Hepatic stellate cell (primary cell): ENCODE data around the gene ZNF750.

Experiments used
- DNase-seq: peaks from one replicate; pipeline ENCODE4 v3.0.0; 2011; ENCODE audit warnings: low spot score

Gene ZNF750

GRCh38 chr17:82835122-82835521 lies 4.7 kb downstream of the ZNF750 start:
- no peak for DNase-seq

- DNase-seq = no peak
Measured at GRCh38 chr17:82832881-82833475, 6.8 kb downstream of the ZNF750 start.

- DNase-seq = no peak
Measured at GRCh38 chr17:82832411-82832810, 7.4 kb downstream of the ZNF750 start.

GRCh38 chr17:82831818-82832200 lies 8.0 kb downstream of the ZNF750 start:
- DNase-seq = no peak

GRCh38 chr17:82831041-82831817 lies 8.6 kb downstream of the ZNF750 start:
- no peak for DNase-seq

- peak; percentile 54 for DNase-seq
Measured at GRCh38 chr17:82830249-82830661, 9.6 kb downstream of the ZNF750 start.

GRCh38 chr17:82828875-82829487 lies 10.8 kb downstream of the ZNF750 start:
- no peak for DNase-seq

GRCh38 chr17:82826956-82827355 lies 12.9 kb downstream of the ZNF750 start:
- no peak for DNase-seq

GRCh38 chr17:82826211-82826610 lies 13.6 kb downstream of the ZNF750 start:
- no peak for DNase-seq

GRCh38 chr17:82825540-82826124 lies 14.2 kb downstream of the ZNF750 start:
- DNase-seq = no peak

- DNase-seq = no peak
Measured at GRCh38 chr17:82823004-82823403, 16.8 kb downstream of the ZNF750 start.

GRCh38 chr17:82822281-82822680 lies 17.5 kb downstream of the ZNF750 start:
- DNase-seq = no peak

GRCh38 chr17:82821554-82821953 lies 18.3 kb downstream of the ZNF750 start:
- DNase-seq = no peak

- DNase-seq = no peak
Measured at GRCh38 chr17:82820278-82821251, 19.3 kb downstream of the ZNF750 start.

GRCh38 chr17:82817947-82818346 lies 21.9 kb downstream of the ZNF750 start:
- no peak for DNase-seq

GRCh38 chr17:82816358-82816757 lies 23.5 kb downstream of the ZNF750 start:
- DNase-seq = no peak

GRCh38 chr17:82815790-82816305 lies 24.0 kb downstream of the ZNF750 start:
- DNase-seq = no peak

- DNase-seq = no peak
Measured at GRCh38 chr17:82815354-82815753, 24.5 kb downstream of the ZNF750 start.

GRCh38 chr17:82814834-82815233 lies 25.0 kb downstream of the ZNF750 start:
- DNase-seq = no peak

- no peak for DNase-seq
Measured at GRCh38 chr17:82813299-82814051, 26.3 kb downstream of the ZNF750 start.

- DNase-seq = no peak
Measured at GRCh38 chr17:82812601-82813000, 27.2 kb downstream of the ZNF750 start.
